Neural progenitor cell (in vitro differentiated cells): ENCODE measurements around the gene ANKS4B. TPM values are rescaled to one million over a fixed set of nuclear protein-coding genes. Genes with fewer than 3 reads are reported as not detected.
"Not testable (repeated sequence)": the region's sequence is repeated elsewhere in the genome, so short reads cannot be mapped to it uniquely, and the experiment has no call there.

ENCODE experiments used
- DNase-seq: peaks from one replicate; pipeline ENCODE4 v3.0.0-alpha.2; 2016; ENCODE audit warnings: low spot score
- H2AFZ ChIP-seq: fragments of 200-600 bp; sonication (generic); replicated peaks from 2 replicates; pipeline ENCODE4 v1.6.1; 2016; ENCODE audit warnings: antibody characterized with exemption
- H3F3A ChIP-seq: fragments of 200-600 bp; sonication (generic); 2 replicates; pipeline ENCODE4 v1.6.1; 2016; ENCODE audit warnings: antibody characterized with exemption, low read depth
- H3K27ac ChIP-seq: fragments of 200-600 bp; sonication (generic); 2 replicates; pipeline ENCODE4 v1.5.1; 2016; ENCODE audit warnings: mild to moderate bottlenecking
- H3K27me3 ChIP-seq: fragments of 200-600 bp; sonication (generic); 2 replicates; pipeline ENCODE4 v1.6.1; 2016; ENCODE audit warnings: mild to moderate bottlenecking, moderate library complexity
- H3K36me3 ChIP-seq: fragments of 200-600 bp; sonication (generic); 2 replicates; pipeline ENCODE4 v1.5.1; 2016
- H3K4me1 ChIP-seq: fragments of 200-600 bp; sonication (generic); 2 replicates; pipeline ENCODE4 v1.6.1; 2016; ENCODE audit warnings: mixed run types
- H3K4me2 ChIP-seq: fragments of 200-600 bp; sonication (generic); 2 replicates; pipeline ENCODE4 v1.6.1; 2016
- H3K4me3 ChIP-seq: fragments of 200-600 bp; sonication (generic); 2 replicates; pipeline ENCODE4 v1.5.1; 2016
- H3K79me2 ChIP-seq: fragments of 200-600 bp; sonication (generic); 2 replicates; pipeline ENCODE4 v1.6.1; 2016; ENCODE audit warnings: low read depth
- H3K9ac ChIP-seq: fragments of 200-600 bp; sonication (generic); 2 replicates; pipeline ENCODE4 v1.6.1; 2016
- H3K9me3 ChIP-seq: fragments of 200-600 bp; sonication (generic); 2 replicates; pipeline ENCODE4 v1.5.1; 2016; ENCODE audit warnings: low read depth
- H4K20me1 ChIP-seq: fragments of 200-600 bp; sonication (generic); 2 replicates; pipeline ENCODE4 v1.6.1; 2016; ENCODE audit warnings: low read depth
- H3K27ac Mint-ChIP-seq: 3 replicates; pipeline ENCODE4 v1.8.0; 2021; ENCODE audit warnings: mixed read lengths
- H3K27me3 Mint-ChIP-seq: 2 replicates; pipeline ENCODE4 v1.8.0; 2022; ENCODE audit warnings: low read depth, mild to moderate bottlenecking, inconsistent platforms, moderate library complexity, mixed read lengths; ENCODE audit not compliant: insufficient read depth
- H3K36me3 Mint-ChIP-seq: 3 replicates; pipeline ENCODE4 v1.8.0; 2021; ENCODE audit warnings: mixed read lengths
- H3K4me1 Mint-ChIP-seq: 3 replicates; pipeline ENCODE4 v1.8.0; 2021; ENCODE audit warnings: mixed read lengths
- H3K4me3 Mint-ChIP-seq: 3 replicates; pipeline ENCODE4 v1.8.0; 2021; ENCODE audit warnings: mild to moderate bottlenecking, moderate library complexity, mixed read lengths
- H3K9me3 Mint-ChIP-seq: 3 replicates; pipeline ENCODE4 v1.8.0; 2020; ENCODE audit warnings: mixed read lengths
- EZH2 ChIP-seq: fragments of 200-600 bp; sonication (generic); IDR thresholded peaks from 2 replicates; pipeline ENCODE4 v1.6.1; 2017; ENCODE audit warnings: antibody characterized with exemption, mild to moderate bottlenecking, moderate library complexity
- EZH2phosphoT487 ChIP-seq: fragments of 200-600 bp; sonication (generic); IDR thresholded peaks from 2 replicates; pipeline ENCODE4 v1.6.1; 2017; ENCODE audit warnings: antibody characterized with exemption
- total RNA-seq: library from RNA; depleted of rRNA; stranded (reverse); fragments of >200 nt; gene quantifications from 2 replicates; pipeline ENCODE4 v1.2.3, GENCODE V29; 2015; ENCODE audit warnings: low replicate concordance
- TF ChIP-seq, protein P1 (sequence below): fragments of 200-600 bp; sonication (generic); IDR thresholded peaks from 2 replicates; pipeline ENCODE4 v1.5.1; 2017; ENCODE audit warnings: antibody characterized with exemption, mild to moderate bottlenecking

Gene ANKS4B
- total RNA-seq, 1 donor from 2014 or later = not detected

DNA sequence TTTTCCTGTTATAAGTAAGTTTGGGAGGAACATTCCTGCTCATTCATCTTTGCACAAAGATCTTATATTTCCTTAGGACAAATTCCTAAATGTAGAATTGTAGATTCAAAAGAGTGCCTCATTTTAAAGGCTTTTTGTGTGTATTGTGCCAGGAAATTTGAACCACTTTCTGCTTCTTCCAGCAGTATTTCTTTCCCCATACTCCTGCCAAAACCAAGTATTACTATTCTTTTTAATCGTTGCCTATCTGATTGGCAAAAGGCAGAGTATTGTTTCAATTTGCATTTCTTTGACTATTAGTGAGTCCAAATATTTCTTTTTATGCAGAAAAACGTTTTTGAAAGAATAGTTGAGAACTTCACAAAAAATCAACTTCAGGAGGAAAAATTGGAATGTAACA is 9.3 kb downstream of the ANKS4B start:
- H3K4me3 Mint-ChIP-seq = no peak overlapping the region
- no peaks in the 10 kb centered on the region for H3K36me3 Mint-ChIP-seq
- TF ChIP-seq, protein P1, sequence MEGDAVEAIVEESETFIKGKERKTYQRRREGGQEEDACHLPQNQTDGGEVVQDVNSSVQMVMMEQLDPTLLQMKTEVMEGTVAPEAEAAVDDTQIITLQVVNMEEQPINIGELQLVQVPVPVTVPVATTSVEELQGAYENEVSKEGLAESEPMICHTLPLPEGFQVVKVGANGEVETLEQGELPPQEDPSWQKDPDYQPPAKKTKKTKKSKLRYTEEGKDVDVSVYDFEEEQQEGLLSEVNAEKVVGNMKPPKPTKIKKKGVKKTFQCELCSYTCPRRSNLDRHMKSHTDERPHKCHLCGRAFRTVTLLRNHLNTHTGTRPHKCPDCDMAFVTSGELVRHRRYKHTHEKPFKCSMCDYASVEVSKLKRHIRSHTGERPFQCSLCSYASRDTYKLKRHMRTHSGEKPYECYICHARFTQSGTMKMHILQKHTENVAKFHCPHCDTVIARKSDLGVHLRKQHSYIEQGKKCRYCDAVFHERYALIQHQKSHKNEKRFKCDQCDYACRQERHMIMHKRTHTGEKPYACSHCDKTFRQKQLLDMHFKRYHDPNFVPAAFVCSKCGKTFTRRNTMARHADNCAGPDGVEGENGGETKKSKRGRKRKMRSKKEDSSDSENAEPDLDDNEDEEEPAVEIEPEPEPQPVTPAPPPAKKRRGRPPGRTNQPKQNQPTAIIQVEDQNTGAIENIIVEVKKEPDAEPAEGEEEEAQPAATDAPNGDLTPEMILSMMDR = no peak
- no peak for TF ChIP-seq EZH2phosphoT487
- no peak for TF ChIP-seq EZH2
- Histone ChIP-seq H3K27ac (no peak overlapping the region), H3K4me1 (no peaks in the 10 kb centered on the region), H3K79me2 (no peaks in the 10 kb centered on the region), H3K27me3 (no peaks in the 10 kb centered on the region), H3K4me3 (no peak overlapping the region), H3F3A (no peaks in the 10 kb centered on the region), H4K20me1 (no peaks in the 10 kb centered on the region), H3K36me3 (no peaks in the 10 kb centered on the region), H3K9me3 (no peaks in the 10 kb centered on the region), H2AFZ (no peak overlapping the region), H3K4me2 (no peak overlapping the region), H3K9ac (no peak overlapping the region)
- H3K27ac Mint-ChIP-seq = no peak overlapping the region
- no peak for DNase-seq
- no peaks in the 10 kb centered on the region for H3K9me3 Mint-ChIP-seq
- H3K27me3 Mint-ChIP-seq = peaks cover 2% of the 10 kb centered on the region
- no peaks in the 10 kb centered on the region for H3K4me1 Mint-ChIP-seq

DNA sequence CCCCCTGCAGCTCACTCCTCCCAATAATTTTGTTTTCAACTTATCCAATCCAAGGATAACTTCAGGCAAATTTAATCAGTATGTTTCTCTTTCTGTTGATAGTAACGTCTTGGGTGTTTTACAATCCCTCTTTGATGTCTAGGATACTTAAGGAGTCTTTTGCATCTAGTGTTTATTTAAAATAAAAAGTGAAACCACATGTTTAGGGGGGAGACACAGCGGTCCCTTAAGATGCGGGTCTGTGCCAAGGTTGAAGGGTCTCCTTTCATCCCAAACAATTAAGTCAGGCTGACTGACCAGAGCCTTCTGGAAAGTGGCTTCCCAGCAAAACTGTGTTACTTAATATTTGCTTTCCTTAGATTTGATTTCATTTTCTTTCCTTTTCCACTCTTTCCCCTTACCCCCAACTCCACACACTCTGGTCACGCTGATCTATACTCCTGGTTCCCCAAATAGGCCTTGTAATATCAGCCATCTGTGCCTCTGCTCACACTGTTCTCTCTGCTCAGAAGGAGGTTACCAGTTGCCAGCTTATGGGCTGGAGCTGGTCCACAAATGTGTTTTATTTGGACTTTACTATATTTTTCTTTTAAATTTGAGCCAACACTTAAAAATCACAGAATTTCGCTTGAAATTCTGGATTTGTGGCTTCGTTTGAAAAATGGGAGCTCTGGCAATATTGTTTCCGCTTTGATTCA is 11.2 kb downstream of the ANKS4B start:
- no peak overlapping the region for H3K27ac ChIP-seq
- TF ChIP-seq EZH2phosphoT487 (no peak), EZH2 (no peak)
- TF ChIP-seq, protein P1 = no peak
- no peaks in the 10 kb centered on the region for H3K36me3 ChIP-seq
- H3K27ac Mint-ChIP-seq = no peak overlapping the region
- H3K4me3 ChIP-seq = no peak overlapping the region
- H3K79me2 ChIP-seq = no peaks in the 10 kb centered on the region
- H3K4me1 ChIP-seq = no peaks in the 10 kb centered on the region
- H3K27me3 ChIP-seq = no peaks in the 10 kb centered on the region
- H3K36me3 Mint-ChIP-seq = no peaks in the 10 kb centered on the region
- no peaks in the 10 kb centered on the region for H3F3A ChIP-seq
- no peak for DNase-seq
- H3K4me3 Mint-ChIP-seq = no peak overlapping the region
- H3K9me3 ChIP-seq = no peaks in the 10 kb centered on the region
- no peaks in the 10 kb centered on the region for H4K20me1 ChIP-seq
- no peaks in the 10 kb centered on the region for H3K4me1 Mint-ChIP-seq
- H3K9ac ChIP-seq = no peak overlapping the region
- H3K4me2 ChIP-seq = no peak overlapping the region
- H2AFZ ChIP-seq = no peak overlapping the region
- H3K27me3 Mint-ChIP-seq = peaks cover 4% of the 10 kb centered on the region
- H3K9me3 Mint-ChIP-seq = no peaks in the 10 kb centered on the region

DNA sequence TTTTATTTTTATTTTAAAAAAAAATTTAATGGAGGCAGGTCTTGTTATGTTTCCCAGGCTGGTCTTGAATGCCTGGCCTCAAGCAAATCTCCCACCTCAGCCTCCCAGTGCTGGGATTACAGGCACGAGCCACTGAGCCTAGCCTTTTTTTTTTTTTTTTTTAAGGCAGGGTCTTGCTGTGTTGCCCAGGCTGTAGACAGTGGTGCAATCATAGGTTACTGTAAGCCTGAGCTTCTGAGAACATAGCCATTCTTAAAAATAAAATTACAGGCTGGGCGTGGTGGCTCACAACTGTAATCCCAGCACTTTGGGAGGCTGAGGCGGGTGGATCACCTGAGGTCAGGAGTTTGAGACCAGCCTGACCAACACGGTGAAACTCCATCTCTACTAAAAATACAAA is 14.7 kb downstream of the ANKS4B start:
- not testable (repeated sequence) for DNase-seq, H3F3A ChIP-seq, H3K4me3 Mint-ChIP-seq, H3K79me2 ChIP-seq, H3K27ac ChIP-seq, H3K27me3 Mint-ChIP-seq, H3K4me1 Mint-ChIP-seq, H3K27ac Mint-ChIP-seq, H3K27me3 ChIP-seq, H3K36me3 Mint-ChIP-seq, H3K4me1 ChIP-seq, H3K9me3 ChIP-seq, H3K9me3 Mint-ChIP-seq, H4K20me1 ChIP-seq, H3K4me3 ChIP-seq, H3K36me3 ChIP-seq, H3K9ac ChIP-seq, H3K4me2 ChIP-seq, H2AFZ ChIP-seq

DNA sequence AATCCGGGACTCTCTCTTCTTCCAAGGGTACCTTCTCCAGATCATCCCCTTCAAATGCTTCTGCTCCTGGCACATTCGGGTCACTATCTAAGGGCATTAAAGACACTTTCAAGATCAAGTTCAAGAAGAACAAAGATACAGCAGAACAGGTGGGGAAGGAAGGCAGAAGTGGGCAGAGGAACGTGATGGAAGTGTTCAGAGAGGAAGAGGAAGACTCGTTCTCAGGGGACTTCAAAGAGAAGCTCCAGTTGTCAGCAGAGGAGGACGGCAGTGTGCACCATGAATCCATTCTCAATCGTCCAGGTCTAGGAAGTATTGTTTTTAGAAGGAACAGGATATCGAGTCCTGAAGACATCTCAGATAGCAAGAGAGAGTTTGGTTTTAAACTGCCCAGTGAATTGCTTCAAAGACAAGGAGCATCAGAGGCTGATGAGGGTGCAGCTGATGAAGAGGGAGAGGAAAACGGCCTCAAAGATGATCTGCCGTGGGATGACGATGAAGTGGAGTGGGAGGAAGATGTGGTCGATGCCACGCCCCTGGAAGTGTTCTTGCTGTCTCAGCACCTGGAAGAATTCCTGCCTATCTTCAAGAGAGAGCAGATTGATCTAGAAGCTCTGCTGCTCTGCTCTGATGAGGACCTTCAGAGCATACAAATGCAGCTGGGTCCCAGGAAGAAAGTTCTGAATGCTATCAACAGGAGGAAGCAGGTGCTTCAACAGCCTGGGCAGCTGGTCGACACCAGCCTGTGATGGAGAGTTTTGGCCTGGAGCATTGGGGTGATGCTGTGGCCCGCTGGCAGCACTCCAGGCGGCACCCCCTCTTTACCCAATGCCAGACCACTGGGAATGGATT is 16.8 kb downstream of the ANKS4B start:
- TF ChIP-seq, protein P1 = no peak
- TF ChIP-seq EZH2 = no peak
- no peak for TF ChIP-seq EZH2phosphoT487
- Mint-ChIP-seq H3K9me3 (no peaks in the 10 kb centered on the region), H3K36me3 (no peaks in the 10 kb centered on the region), H3K27me3 (peaks cover 6% of the 10 kb centered on the region), H3K4me1 (no peaks in the 10 kb centered on the region), H3K27ac (no peak overlapping the region), H3K4me3 (no peak overlapping the region)
- H3K79me2 ChIP-seq = no peaks in the 10 kb centered on the region
- no peak overlapping the region for H3K27ac ChIP-seq
- no peaks in the 10 kb centered on the region for H3K9me3 ChIP-seq
- no peak for DNase-seq
- no peaks in the 10 kb centered on the region for H3K4me1 ChIP-seq
- H3F3A ChIP-seq = no peaks in the 10 kb centered on the region
- no peak overlapping the region for H2AFZ ChIP-seq
- H3K4me2 ChIP-seq = no peak overlapping the region
- H3K9ac ChIP-seq = no peak overlapping the region
- H3K4me3 ChIP-seq = no peak overlapping the region
- no peaks in the 10 kb centered on the region for H4K20me1 ChIP-seq
- H3K36me3 ChIP-seq = no peaks in the 10 kb centered on the region
- no peaks in the 10 kb centered on the region for H3K27me3 ChIP-seq
